ENCODE data around the gene TSPEAR.
"Not testable (repeated sequence)": the region's sequence is repeated elsewhere in the genome, so short reads cannot be mapped to it uniquely, and the experiment has no call there.

The TSPEAR gene

GRCh38 chr21:44647222-44647552 lies 64.2 kb downstream of the TSPEAR start:
- Histone ChIP-seq H3K4me3 (ENCODE audit: extremely low read depth, insufficient read depth, low read length, poor library complexity, severe bottlenecking) (no peak overlapping the region), H3K36me3 (ENCODE audit: control insufficient read depth, insufficient read depth, low read length) (no peaks in the 10 kb centered on the region), H3K9me3 (ENCODE audit: control insufficient read depth, low read length) (peaks cover 12% of the 10 kb centered on the region), H3K27ac (ENCODE audit: low read depth, low read length, severe bottlenecking) (no peak overlapping the region), H3K4me1 (ENCODE audit: control insufficient read depth, insufficient read depth, low read length, poor library complexity, severe bottlenecking) (no peaks in the 10 kb centered on the region)
- 75 to 86% methylated on average over 8 of the region's 8 CpGs for WGBS, 2 experiments (ENCODE audit: insufficient coverage in 2 of 2)

GRCh38 chr21:44646366-44647221 lies 64.8 kb downstream of the TSPEAR start, which contains the start of gene KRTAP10-11:
KRTAP10-11 (plus strand) TSS chr21:44646414; CDS start chr21:44646459, 45 bp downstream.
- 86 to 89% methylated on average over 14 to 19 of the region's 21 CpGs for WGBS, 2 experiments (ENCODE audit: insufficient coverage in 2 of 2)
- H3K4me3 ChIP-seq (ENCODE audit: extremely low read depth, insufficient read depth, low read length, poor library complexity, severe bottlenecking); H3K36me3 ChIP-seq (ENCODE audit: control insufficient read depth, insufficient read depth, low read length); H3K4me1 ChIP-seq (ENCODE audit: control insufficient read depth, insufficient read depth, low read length, poor library complexity, severe bottlenecking); H3K27ac ChIP-seq (ENCODE audit: low read depth, low read length, severe bottlenecking): not testable (repeated sequence)
- peaks cover 12% of the 10 kb centered on the region for H3K9me3 ChIP-seq (ENCODE audit: control insufficient read depth, low read length)

- Histone ChIP-seq H3K36me3 (ENCODE audit: control insufficient read depth, insufficient read depth, low read length) (no peaks in the 10 kb centered on the region), H3K27ac (ENCODE audit: low read depth, low read length, severe bottlenecking) (no peak overlapping the region), H3K9me3 (ENCODE audit: control insufficient read depth, low read length) (peaks cover 18% of the 10 kb centered on the region), H3K4me1 (ENCODE audit: control insufficient read depth, insufficient read depth, low read length, poor library complexity, severe bottlenecking) (no peaks in the 10 kb centered on the region), H3K4me3 (ENCODE audit: extremely low read depth, insufficient read depth, low read length, poor library complexity, severe bottlenecking) (no peak overlapping the region)
- WGBS, 2 experiments (ENCODE audit: insufficient coverage in 2 of 2): no CpG with 5 or more reads among the region's 2 CpGs
Observed at GRCh38 chr21:44644878-44645277, 66.5 kb downstream of the TSPEAR start.

- 88 to 94% methylated on average over 10 to 12 of the region's 14 CpGs for WGBS, 2 experiments (ENCODE audit: insufficient coverage in 2 of 2)
- Histone ChIP-seq H3K4me1 (ENCODE audit: control insufficient read depth, insufficient read depth, low read length, poor library complexity, severe bottlenecking) (no peaks in the 10 kb centered on the region), H3K4me3 (ENCODE audit: extremely low read depth, insufficient read depth, low read length, poor library complexity, severe bottlenecking) (no peak overlapping the region), H3K27ac (ENCODE audit: low read depth, low read length, severe bottlenecking) (no peak overlapping the region), H3K9me3 (ENCODE audit: control insufficient read depth, low read length) (peaks cover 18% of the 10 kb centered on the region), H3K36me3 (ENCODE audit: control insufficient read depth, insufficient read depth, low read length) (no peaks in the 10 kb centered on the region)
Observed at GRCh38 chr21:44643741-44644310, 67.5 kb downstream of the TSPEAR start.

- no peak overlapping the region for H3K27ac ChIP-seq (ENCODE audit: low read depth, low read length, severe bottlenecking)
- 90 to 98% methylated on average over 4 to 5 of the region's 5 CpGs for WGBS, 2 experiments (ENCODE audit: insufficient coverage in 2 of 2)
- H3K9me3 ChIP-seq (ENCODE audit: control insufficient read depth, low read length): peaks cover 18% of the 10 kb centered on the region
- no peak overlapping the region for H3K4me3 ChIP-seq (ENCODE audit: extremely low read depth, insufficient read depth, low read length, poor library complexity, severe bottlenecking)
- H3K36me3 ChIP-seq (ENCODE audit: control insufficient read depth, insufficient read depth, low read length): no peaks in the 10 kb centered on the region
- H3K4me1 ChIP-seq (ENCODE audit: control insufficient read depth, insufficient read depth, low read length, poor library complexity, severe bottlenecking): no peaks in the 10 kb centered on the region
Observed at GRCh38 chr21:44640761-44641160, 70.6 kb downstream of the TSPEAR start.

GRCh38 chr21:44639331-44639655 lies 72.1 kb downstream of the TSPEAR start:
- no peak overlapping the region for H3K27ac ChIP-seq (ENCODE audit: low read depth, low read length, severe bottlenecking)
- WGBS, 2 experiments (ENCODE audit: insufficient coverage in 2 of 2): 94 to 97% methylated on average over 12 of the region's 12 CpGs
- no peaks in the 10 kb centered on the region for H3K36me3 ChIP-seq (ENCODE audit: control insufficient read depth, insufficient read depth, low read length)
- H3K9me3 ChIP-seq (ENCODE audit: control insufficient read depth, low read length): peaks cover 10% of the 10 kb centered on the region
- no peak overlapping the region for H3K4me3 ChIP-seq (ENCODE audit: extremely low read depth, insufficient read depth, low read length, poor library complexity, severe bottlenecking)
- H3K4me1 ChIP-seq (ENCODE audit: control insufficient read depth, insufficient read depth, low read length, poor library complexity, severe bottlenecking): no peaks in the 10 kb centered on the region

- H3K4me1 ChIP-seq (ENCODE audit: control insufficient read depth, insufficient read depth, low read length, poor library complexity, severe bottlenecking); H3K27ac ChIP-seq (ENCODE audit: low read depth, low read length, severe bottlenecking); H3K9me3 ChIP-seq (ENCODE audit: control insufficient read depth, low read length); H3K4me3 ChIP-seq (ENCODE audit: extremely low read depth, insufficient read depth, low read length, poor library complexity, severe bottlenecking); H3K36me3 ChIP-seq (ENCODE audit: control insufficient read depth, insufficient read depth, low read length): not testable (repeated sequence)
- WGBS, 2 experiments (ENCODE audit: insufficient coverage in 2 of 2): 89 to 94% methylated on average over 12 of the region's 21 CpGs
Observed at GRCh38 chr21:44638506-44639330, 72.7 kb downstream of the TSPEAR start.

- H3K9me3 ChIP-seq (ENCODE audit: control insufficient read depth, low read length); H3K4me3 ChIP-seq (ENCODE audit: extremely low read depth, insufficient read depth, low read length, poor library complexity, severe bottlenecking); H3K4me1 ChIP-seq (ENCODE audit: control insufficient read depth, insufficient read depth, low read length, poor library complexity, severe bottlenecking); H3K27ac ChIP-seq (ENCODE audit: low read depth, low read length, severe bottlenecking); H3K36me3 ChIP-seq (ENCODE audit: control insufficient read depth, insufficient read depth, low read length): not testable (repeated sequence)
- WGBS, 2 experiments (ENCODE audit: insufficient coverage in 2 of 2): 85 to 88% methylated on average over 2 to 6 of the region's 12 CpGs
Observed at GRCh38 chr21:44637851-44638348, 73.5 kb downstream of the TSPEAR start.

- no peaks in the 10 kb centered on the region for H3K4me1 ChIP-seq (ENCODE audit: control insufficient read depth, insufficient read depth, low read length, poor library complexity, severe bottlenecking)
- H3K4me3 ChIP-seq (ENCODE audit: extremely low read depth, insufficient read depth, low read length, poor library complexity, severe bottlenecking): no peak within 1 kb of the TSS
- peaks cover 7% of the 10 kb centered on the region for H3K9me3 ChIP-seq (ENCODE audit: control insufficient read depth, low read length)
- 71 to 76% methylated on average over 15 to 20 of the region's 21 CpGs for WGBS, 2 experiments (ENCODE audit: insufficient coverage in 2 of 2)
- no peaks in the 10 kb centered on the region for H3K36me3 ChIP-seq (ENCODE audit: control insufficient read depth, insufficient read depth, low read length)
- no peak within 1 kb of the TSS for H3K27ac ChIP-seq (ENCODE audit: low read depth, low read length, severe bottlenecking)
Observed at GRCh38 chr21:44637018-44637850, 74.1 kb downstream of the TSPEAR start, which contains the start of gene KRTAP10-10. KRTAP10-10 (plus strand) TSS chr21:44637356; CDS start chr21:44637418, 62 bp downstream.

Data from mesodermal cell (in vitro differentiated cells).